Activated CD4-positive, alpha-beta T cell treated with anti-CD3 and anti-CD28 coated beads, Interleukin-2, amount 50 U/mL, for 48 hours (primary cell): ENCODE measurements around the gene DYRK1A.

Experiments
- DNase-seq, 2 experiments: peaks; one replicate each; pipeline ENCODE4 v3.0.0-alpha.2; 2020

DYRK1A gene

DNA sequence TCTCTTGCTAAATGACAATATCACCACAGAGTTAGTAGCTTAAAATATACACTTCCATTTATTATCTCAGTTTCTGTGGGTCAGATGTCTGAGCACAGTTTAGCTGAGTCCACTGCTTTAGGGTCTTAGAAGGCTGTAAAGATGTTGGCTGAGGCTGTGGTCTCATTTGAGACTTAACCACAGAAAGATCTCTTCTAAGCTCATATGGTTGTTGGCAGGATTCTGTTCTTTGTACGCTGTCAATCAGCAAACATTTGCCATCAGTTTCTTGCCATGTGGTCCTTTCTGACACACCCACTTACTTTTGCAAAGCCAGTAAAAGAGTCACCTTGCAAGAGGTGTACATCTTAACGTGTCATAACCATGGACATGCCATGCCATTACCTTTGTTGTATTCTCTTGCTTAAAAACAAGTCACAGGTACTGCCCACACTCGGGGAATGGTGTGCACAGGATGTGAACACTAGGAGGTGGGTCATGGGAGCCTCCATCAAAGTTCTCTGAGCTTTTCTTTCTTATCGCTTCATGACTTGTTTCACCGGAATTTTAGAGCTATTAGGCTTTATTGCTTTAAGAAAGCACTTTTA is 18.7 kb downstream of the DYRK1A start:
- no peak for DNase-seq

DNA sequence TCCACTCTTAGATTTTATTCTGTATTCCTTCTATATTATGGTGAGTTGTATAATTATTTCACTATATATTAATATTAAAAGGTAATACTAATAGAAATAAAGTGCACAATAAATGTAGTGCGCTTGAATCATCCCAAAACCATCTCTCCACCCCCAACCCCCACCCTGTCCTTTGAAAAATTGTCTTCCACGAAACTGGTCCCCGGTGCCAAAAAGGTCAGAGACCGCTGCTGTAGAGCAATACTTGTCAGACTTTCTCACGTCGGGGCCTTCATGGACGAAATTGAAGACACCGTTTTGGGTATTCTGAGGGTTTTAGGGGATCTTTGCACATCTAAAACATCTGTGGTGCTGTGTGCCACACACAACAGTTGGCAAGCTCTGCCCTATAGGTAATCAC is 19.6 kb downstream of the DYRK1A start:
- DNase-seq = no peak

DNA sequence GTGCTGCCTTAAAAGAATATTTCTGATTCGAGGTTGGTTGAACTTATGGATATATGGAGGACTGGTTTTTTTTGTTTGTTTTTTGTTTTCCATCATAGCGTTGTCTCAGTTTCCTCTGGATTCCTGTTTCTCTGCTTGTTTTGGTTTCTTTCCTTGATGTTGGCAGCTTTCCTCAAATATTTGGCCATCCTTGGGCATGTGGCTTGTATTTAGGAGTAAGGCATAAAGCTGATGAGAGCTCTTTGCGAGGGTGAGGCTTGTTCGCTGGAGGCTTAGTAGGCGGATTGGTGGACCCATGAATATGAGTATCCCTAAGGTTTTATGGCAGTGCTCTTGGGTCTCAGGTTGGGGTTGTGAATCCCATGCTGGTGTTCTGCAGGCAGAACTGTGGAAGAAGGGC is 22.9 kb downstream of the DYRK1A start:
- DNase-seq = no peak

DNA sequence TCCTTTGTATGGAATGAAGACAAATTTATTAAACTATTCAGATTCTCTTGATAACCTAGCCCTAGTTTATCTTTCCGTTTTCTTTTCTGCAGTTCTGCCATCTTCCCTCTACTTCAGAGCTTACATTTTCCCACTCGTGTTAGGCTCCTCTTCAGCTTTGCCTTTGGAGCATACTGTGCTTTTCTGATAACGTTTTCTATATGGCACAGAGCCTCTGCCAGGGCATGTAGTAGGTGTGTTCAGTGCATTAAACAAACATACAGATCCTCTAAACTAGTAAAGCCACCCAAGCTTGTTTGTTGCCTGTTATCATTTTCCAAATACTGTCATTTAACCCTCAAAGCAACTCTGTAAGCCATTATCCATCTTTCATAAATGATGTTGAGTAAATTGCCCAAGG is 25.1 kb downstream of the DYRK1A start:
- DNase-seq = no peak

DNA sequence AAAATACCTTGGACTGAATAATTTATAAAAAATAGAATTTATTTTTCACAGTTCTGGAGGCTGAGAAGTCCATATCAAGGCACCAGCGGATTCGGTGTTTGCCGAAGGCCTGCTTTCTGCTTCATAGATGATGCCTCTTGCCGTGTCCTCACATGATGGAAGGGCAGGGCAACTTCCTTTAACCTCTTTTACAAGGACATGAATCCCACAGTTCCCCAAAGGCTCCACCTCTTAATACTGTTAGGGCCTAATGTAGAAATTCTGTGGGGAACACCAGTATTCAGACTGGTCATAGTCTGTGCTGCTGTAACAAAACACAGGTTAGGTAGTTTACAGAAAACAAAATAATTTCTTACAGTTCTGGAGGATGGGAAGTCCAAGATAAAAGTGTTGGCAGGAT is 25.9 kb downstream of the DYRK1A start:
- DNase-seq = no peak

DNA sequence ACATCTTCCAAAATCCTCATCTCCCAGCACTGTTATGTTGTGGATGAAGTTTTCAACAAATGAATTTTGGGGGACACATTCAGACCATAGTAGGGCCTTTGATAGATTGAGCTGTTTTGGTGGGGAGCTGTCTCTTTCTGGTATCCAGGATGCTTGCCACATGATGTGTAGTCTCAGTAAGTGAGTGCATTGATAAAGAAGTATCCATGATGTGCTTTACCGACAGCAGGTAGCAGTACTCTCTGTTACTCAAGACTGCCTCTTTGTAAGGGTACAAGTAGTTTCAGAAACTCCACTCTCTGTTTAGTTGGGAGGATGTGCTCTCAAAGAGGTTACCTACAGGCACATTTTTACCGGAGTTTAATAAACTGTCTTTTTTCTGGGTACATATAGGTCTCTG is 26.5 kb downstream of the DYRK1A start:
- no peak for DNase-seq

DNA sequence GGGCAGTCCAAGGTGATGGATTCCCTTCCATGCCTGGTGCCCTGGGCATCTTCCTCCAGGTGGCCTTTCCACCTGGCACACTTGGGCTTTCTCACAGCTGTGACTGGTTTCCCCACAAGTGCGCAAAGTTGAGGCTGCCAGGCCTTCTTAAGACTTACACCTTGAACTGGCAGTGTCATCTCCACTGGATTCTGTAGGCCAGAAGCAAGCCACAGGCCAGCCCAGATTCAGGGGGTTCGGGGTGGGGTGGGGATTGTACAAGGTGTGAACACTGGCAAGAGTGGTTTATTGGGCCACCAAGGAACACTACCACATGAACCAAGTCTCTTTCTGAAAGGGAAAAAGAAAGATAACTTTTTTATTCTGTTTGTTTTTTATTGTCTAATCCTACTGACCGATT is 27.2 kb downstream of the DYRK1A start:
- DNase-seq = no peak

DNA sequence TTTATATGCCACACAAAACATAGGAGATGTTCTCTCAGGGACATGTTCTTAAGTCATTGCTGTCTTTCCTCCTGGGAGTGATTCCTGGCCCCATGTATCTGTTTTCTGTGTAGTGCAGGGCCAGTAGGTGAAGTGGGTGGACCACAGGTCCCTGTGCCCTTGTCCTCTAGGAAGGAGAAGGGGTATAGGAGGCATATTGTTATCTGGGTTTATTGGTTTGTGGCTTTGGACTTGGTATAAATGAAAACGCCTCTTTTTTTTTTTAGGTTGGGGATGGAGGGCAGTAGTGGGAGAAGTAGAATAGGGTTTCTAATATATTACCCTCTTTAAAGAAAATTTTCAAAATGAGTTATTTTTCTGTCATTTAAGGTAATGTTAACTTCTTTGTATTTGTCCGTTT is 29.4 kb downstream of the DYRK1A start:
- no peak for DNase-seq

DNA sequence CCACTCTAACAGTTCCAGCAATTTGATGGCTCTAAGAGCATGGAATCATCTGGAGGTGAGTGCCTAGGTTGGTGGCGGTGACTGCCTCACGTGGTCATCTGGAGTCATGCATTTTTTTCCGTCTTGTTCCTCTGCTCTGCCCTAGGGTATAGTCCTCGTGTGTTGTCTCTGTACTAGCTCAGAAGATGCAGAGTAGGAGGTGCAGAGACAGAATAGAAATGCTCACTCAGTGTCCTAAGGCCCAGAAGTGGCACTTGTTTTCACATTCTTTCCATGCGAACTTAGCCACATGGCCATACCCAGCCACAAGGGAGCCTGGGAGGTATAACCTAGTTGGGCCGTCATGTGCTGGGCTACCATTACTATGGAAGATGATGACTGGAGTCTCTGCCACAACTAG is 30.3 kb downstream of the DYRK1A start:
- no peak for DNase-seq

DNA sequence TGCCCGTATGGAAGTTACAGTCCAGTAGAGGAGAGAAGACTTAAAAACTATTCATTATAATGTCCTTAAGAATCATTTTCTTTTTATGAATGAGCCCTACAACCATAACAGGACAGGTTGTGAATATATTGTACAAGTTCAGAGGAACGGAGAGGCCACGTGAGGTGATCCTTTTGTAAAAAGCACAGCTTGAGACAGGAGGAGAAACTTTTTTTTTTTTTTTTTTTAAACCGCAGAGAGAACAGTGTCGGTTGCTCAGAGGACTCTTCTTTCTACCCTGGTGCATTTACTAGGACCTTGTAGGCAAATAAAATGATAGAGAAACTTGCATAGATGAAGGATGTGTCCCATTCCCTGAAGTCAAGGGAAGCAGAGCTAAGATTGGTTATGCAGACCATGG is 32.1 kb downstream of the DYRK1A start:
- DNase-seq = no peak

DNA sequence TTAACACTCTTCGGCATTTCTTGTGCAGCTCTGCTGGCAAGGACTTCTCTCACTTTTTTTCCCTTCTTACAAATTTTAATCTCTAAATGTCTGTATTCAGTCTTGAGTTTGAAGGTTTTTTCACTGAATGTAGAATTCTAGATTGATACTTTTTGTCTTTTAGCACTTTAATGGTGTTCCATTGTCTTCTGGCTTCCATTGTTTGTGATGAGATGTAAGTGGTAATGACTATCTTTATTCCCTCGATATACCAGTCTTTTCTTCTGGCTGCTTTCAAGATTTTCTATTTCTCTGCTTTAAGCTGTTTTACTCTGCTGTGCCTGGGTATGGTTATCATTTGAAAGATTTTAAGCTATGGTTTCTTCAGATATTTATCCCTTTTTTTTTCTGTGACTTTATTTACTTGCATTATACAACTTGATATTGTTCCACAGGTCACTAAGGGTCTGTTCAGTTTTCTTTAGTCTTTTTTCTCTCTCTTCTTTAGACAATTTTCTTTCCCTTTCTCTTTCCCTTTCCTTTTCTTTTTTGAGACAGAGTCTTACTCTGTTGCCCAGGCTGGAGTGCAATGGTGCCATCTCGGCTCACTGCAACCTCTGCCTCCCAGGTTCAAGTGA is 35.8 kb downstream of the DYRK1A start:
- no peak for DNase-seq

DNA sequence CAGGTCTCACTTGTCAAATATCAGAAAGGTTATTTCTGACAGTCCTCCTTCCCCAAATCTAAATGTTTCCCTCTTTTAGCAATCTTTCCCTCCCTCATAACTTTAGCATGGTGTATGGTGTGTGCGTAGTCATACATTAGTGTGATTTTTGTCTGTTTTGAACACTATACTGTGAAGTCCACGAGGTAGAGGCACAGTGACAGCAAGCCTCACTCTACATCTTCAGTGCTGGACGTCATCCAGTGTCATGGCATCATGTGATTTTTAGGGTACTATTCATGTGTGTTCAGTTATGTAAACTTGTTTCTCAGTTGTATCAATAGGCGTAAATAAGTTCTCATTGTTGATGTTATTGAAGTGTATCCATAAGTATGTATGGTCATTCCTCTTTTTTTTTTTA is 39.1 kb downstream of the DYRK1A start:
- DNase-seq = no peak

DNA sequence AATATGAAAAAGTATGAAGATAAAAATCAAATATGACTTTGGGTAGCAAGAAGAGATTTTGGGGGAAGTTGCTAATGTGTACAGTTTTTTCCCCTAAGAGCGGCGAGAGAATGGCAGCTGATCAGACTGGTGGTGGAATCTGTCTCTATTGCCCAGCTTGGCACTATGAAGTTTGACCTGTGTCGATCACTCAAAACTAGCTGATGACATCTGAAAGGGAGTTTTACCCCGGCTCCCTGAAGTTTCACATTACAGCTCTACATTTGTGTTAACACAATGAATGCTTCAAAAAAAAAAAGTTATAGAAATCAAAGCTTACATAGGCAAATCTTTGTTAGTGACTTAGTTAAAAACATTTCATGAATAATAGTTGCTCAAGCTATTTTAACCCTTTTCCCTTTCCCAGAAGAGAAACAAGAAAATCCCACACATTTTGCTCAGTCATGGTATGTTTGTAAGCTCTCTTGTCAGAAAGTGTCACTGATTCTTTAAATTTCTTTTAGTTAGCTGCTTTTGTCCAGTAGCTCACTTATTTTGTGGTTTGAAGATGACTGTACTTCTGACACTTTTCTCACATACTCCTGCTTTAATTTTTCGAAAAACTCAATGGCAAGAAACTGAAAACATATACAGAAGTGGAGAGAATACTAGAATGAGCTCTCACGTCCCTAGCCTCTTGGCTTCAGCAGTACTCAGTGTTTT is 41.3 kb downstream of the DYRK1A start:
- no peak for DNase-seq

DNA sequence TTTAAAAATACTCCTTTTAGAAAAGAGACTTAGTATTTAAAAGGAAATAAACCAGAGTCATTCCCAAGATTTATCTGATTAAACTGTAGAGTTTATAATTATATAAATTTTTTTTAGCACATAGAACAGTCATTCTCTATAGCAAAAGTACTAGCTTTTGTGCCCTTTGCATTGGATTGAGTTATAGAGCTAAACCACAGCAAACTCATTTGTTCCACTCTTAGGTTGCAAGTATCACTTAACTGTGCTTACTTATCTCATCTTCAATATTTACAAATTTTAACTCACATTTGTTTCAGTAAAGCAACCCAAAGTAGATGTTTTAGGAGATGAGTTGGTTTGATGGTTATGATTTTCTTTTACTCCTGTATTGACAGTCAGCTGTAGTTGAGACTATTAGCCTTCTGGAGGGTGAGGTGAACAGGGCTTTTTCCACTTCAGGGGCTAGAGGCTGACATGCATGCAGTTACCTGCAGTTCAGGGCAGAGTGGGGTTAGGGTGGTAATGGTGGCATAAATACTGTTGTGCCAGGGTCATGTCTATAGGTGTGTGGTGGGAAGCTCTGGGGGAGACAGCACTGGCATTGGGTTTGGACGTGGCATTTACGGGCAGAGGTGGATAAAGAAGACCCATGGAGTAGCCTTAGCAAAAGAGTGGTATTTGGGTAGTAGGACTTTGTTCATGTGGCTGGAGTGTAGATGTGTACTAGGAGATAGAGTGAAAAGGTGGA is 42.1 kb downstream of the DYRK1A start:
- DNase-seq = no peak

DNA sequence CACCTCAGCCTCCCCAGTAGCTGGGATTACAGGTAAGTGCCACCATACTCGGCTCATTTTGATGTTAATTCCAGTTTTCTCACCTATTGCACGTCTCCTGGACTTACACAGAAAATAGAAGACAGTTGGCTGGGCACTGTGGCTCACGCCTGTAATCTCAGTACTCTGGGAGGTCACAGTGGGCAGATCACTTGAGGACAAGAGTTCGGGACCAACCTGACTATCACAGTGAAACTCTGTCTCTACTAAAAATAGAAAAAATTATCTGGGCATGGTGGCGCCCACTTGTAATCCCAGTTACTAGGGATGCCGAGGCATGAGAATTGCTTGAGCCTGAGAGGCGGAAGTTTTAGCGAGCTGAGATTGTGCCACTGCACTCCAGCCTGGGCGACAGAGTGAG is 44.1 kb downstream of the DYRK1A start:
- DNase-seq = no peak

DNA sequence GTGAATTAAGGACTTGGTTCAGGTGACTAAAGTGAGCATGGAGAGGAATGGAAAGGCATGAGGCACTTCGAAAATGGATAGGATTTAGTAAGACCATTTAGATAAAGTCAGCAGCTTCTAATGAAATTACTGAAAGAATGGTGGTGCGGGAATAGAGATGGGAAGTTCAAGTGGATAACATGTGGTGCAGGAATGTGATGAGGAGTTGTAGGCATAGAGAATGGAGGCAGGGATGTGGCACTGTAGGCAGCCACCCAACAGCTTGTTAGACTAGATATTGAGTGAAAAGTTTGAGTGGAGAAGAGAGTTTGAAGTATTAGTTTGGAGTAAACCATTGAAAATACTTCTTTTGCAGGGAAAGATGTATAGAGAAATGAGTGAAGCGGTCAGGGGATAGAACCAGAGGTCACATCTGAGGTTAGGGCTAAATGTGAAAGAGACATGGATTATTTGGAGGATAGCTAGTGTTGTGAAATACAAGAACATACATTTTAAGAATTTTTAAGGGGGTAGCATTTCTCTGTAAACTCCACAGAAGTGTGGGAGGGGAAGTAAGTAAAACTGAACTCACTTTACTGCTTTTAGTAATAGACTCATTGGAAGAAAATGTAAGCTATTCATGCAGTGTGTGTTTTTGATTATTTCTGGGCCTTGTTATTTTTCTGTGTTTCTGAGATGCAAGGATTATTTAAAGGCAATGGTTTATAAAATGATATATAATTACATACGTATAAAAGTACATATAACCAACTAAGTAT is 46.2 kb downstream of the DYRK1A start:
- no peak for DNase-seq

DNA sequence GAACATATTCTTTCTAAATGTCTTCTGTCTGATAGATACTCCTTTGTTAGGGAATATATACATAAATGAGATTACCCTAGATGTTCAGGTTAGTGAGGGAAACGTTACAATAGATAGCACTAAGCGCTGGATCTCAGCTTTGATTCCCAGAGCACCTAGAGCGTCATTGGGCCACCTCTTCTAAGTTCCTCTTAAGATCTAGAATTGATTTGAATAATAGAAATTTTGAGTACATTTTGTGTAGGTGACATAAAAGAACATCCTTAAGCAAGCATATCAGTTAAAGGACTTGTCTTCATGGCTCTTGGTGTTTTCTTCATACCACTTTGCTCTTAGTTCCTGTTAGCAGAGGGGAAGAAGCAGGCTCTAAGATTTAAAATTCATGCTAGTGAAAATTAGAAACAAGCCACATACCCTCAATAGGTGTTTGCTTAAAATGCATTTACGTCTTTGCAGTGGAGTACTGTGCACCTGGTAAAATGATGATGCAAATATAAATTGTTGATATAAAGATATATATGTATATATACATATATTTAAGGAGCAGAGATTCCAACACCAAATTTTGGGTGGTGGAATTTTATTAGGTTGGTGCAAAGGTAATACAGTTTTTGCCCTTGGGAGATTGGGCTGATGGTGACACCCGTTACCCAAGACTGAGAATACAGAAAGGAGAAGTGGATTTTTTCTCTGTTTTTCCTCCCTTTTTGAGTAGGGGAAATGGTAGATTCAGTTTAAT is 47.1 kb downstream of the DYRK1A start:
- DNase-seq = no peak

DNA sequence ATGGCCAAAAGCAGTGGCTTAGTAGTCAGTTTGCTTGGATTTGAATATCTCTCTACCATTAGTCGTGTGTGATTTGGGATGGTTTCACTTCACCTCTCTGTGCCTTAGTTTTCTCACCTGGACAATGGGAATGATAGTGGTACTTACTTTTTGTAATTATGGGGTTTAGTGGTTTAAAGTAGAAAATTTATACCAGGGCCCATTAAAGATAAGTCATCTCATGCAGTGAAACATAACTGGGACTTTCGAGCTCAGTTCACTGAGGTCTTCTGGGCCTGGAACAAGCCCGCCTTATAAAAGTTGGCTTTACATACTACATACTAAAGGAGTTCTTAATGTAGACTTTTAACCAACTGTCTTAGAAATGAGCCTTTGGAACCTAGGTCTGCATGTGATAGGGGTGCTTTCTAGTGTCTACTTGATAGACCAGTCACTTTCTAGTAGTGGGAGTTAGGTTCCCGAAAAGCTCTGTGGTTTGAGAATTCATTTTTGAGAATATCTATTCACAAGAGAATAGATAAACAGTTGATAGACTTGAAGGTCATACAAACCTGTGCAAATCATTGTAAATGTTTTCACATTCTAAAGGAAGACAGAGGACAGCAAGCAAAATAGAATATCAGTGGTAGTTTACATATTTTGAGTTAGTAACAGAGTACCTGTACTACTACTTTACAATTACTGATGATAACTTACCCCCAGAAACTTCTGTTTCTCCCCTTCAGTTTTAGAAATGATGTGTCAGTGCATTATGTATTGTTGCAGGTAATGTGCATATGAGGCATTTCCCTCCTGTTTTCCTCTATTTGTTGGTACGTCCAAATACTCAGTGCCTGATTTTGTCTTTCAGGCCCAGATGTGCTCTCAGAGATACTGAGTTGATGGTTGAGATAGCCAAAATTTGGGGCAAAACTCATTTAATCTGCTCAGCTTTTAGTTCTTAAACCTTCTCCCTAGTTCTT is 48.0 kb downstream of the DYRK1A start:
- DNase-seq = no peak

DNA sequence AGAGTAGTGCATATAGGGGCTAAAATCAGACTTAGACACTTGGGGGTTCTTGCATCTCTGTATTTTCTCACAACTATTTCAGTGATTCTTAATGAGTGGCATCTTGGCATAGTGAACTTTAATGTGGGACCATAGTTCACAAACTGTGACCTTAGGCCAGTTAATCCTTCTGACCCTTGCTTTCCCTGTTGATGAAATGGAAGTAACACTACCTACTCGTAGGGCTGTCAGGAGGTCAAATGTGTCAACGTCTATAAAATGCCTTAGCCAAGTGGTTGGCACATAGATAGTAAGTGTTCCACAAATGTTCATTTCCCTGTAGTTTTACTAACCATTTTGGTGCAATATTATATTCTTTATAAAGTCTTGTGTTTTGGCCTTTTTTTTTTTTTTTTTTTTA is 49.4 kb downstream of the DYRK1A start:
- DNase-seq = no peak

DNA sequence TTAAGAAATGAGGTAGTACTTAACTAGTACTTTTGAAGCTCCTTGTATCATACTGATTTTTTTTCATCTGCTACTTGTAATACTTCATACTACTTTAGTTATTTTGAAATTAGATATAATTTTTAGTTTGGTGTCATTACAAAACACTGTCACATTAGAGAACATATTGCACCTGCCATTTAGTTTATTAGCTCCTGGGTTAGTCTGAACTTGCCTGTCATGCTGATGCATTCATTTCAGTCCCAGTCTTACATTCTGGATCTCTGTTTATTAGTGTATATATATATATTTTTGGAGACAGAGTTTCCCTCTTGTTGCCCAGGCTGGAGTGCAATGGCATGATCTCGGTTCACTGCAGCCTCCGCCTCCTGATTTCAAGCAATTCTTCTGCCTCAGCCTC is 50.3 kb downstream of the DYRK1A start:
- DNase-seq = no peak

DNA sequence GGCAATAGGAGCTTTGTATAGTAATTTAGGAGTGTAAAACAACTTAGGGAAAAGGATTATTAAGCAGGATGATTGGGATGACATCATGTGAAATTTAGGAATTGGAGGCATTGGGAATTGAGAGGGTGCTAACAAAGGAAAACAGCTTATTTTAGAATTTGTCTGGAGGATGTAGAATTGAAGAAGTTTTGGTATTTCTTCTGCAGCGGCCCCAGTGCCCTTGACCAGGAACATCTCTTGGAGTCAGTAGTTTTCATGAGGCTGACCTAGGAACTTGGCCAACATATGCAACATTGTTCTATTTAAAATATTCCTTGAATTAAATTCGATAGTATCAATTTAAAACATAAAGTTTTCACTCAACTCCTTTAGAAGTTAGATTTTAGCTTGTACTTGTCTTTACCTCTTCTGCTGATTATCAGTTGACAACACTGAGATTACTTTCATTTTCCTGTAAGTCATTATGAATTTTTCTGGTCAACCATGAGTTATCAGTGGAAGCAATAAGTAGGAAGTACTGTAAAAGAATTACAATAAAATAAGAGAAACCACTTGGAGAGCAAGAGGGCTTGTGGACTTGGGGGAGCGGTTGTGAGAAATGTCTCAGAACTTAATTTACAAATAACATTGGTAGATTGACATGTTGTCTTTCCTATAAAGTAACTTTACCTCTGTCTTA is 52.8 kb downstream of the DYRK1A start:
- no peak for DNase-seq
